ENCODE measurements around the gene CTXND1.

GRCh38 chr15:80240276-80240675, 11.7 kb downstream of the CTXND1 start:
- TF ChIP-seq CTCF (IDR thresholded peaks at IDR 0.05) (no peak), POLR2A (IDR thresholded peaks at IDR 0.05) (no peak), EP300 (IDR thresholded peaks at IDR 0.05; ENCODE audit: low read depth) (no peak), POLR2AphosphoS5 (IDR thresholded peaks at IDR 0.05) (no peak)
